ENCODE results near the gene ULK1.

ULK1 gene

GRCh38 chr12:131892711-131893604 lies 1.5 kb upstream of the ULK1 start:
- DNase-seq, result no peak

- DNase-seq, result no peak
Observed at GRCh38 chr12:131893605-131894312, 663 bp upstream of the ULK1 start.

GRCh38 chr12:131894981-131895639 lies 688 bp downstream of the ULK1 start:
- peak; percentile 21 for DNase-seq

GRCh38 chr12:131895640-131896079 lies 1.2 kb downstream of the ULK1 start:
- peak; percentile 39 for DNase-seq

- peak; percentile 75 for DNase-seq
Observed at GRCh38 chr12:131896080-131896810, 1.8 kb downstream of the ULK1 start.

GRCh38 chr12:131896811-131897270 lies 2.4 kb downstream of the ULK1 start:
- no peak for DNase-seq

- DNase-seq, result no peak
Observed at GRCh38 chr12:131897276-131897675, 2.9 kb downstream of the ULK1 start.

- DNase-seq, result no peak
Observed at GRCh38 chr12:131897875-131898274, 3.5 kb downstream of the ULK1 start.

- DNase-seq, result no peak
Observed at GRCh38 chr12:131900397-131900796, 6.0 kb downstream of the ULK1 start.

- no peak for DNase-seq
Observed at GRCh38 chr12:131901431-131902331, 7.3 kb downstream of the ULK1 start.

- DNase-seq, result no peak
Observed at GRCh38 chr12:131902332-131903241, 8.2 kb downstream of the ULK1 start.

- no peak for DNase-seq
Observed at GRCh38 chr12:131903270-131904255, 9.1 kb downstream of the ULK1 start.

GRCh38 chr12:131904346-131904745 lies 9.9 kb downstream of the ULK1 start:
- DNase-seq, result no peak

GRCh38 chr12:131905081-131905629 lies 10.7 kb downstream of the ULK1 start:
- DNase-seq, result no peak

- DNase-seq, result no peak
Observed at GRCh38 chr12:131905630-131906091, 11.2 kb downstream of the ULK1 start.

GRCh38 chr12:131907379-131908091 lies 13.1 kb downstream of the ULK1 start:
- DNase-seq, result no peak

- DNase-seq, result no peak
Observed at GRCh38 chr12:131908092-131909080, 14.0 kb downstream of the ULK1 start.

Measured in CD4-positive, alpha-beta T cell treated with Interleukin-17A for 4 hours (primary cell).